Upper lobe of left lung (tissue), 6 donors: ENCODE measurements around the gene DOCK1. TPM values are rescaled to one million over a fixed set of nuclear protein-coding genes. Genes with fewer than 3 reads are reported as not detected.

ENCODE experiments used
- ATAC-seq, 2 donors: fragments of 200-7000 bp; cut with Tn5 transposase; one replicate each; pipeline ENCODE4 v1.9.1; 2022; ENCODE audit warnings: mild to moderate bottlenecking in 2 of 2, moderate library complexity in 2 of 2; ENCODE audit not compliant: low FRiP score in 2 of 2
- DNase-seq, 2 donors: peaks; one replicate each; pipeline ENCODE4 v3.0.0-alpha.2; 2019 to 2020
- H3K27ac ChIP-seq, 4 donors: fragments of 200-600 bp; sonication (generic); one replicate each; pipeline ENCODE4 v1.5.1; 2016 to 2019
- H3K27me3 ChIP-seq, 4 donors: fragments of 200-600 bp; sonication (generic); one replicate each; pipeline ENCODE4 v1.5.1; 2017 to 2019
- H3K36me3 ChIP-seq, 4 donors: fragments of 200-600 bp; sonication (generic); one replicate each; pipeline ENCODE4 v1.5.1; 2016 to 2019
- H3K4me1 ChIP-seq, 4 donors: fragments of 200-600 bp; sonication (generic); one replicate each; pipeline ENCODE4 v1.5.1; 2018 to 2019
- H3K4me3 ChIP-seq, 4 donors: fragments of 200-600 bp; sonication (generic); one replicate each; pipeline ENCODE4 v1.5.1; 2017 to 2019; ENCODE audit warnings: mild to moderate bottlenecking in 2 of 4, moderate library complexity in 1 of 4
- H3K9me3 ChIP-seq, 4 donors: fragments of 200-600 bp; sonication (generic); one replicate each; pipeline ENCODE4 v1.5.1; 2018 to 2019
- CTCF ChIP-seq, 6 experiments: fragments of 450-650 bp in 4 of 6; fragments of 200-600 bp in 2 of 6; sonication (generic) in 2 of 6; IDR thresholded peaks; one replicate each; pipeline ENCODE4 v1.5.1; 2016 to 2019; ENCODE audit warnings: antibody characterized with exemption in 6 of 6
- EP300 ChIP-seq, 4 donors: sonication (generic); formaldehyde crosslinking; IDR thresholded peaks; one replicate each; pipeline ENCODE4 v1.5.1; 2017; ENCODE audit warnings: antibody characterized with exemption in 4 of 4, control low read depth in 2 of 4
- POLR2A ChIP-seq, 4 donors: fragments of 450-650 bp; IDR thresholded peaks; one replicate each; pipeline ENCODE4 v1.5.1; 2016 to 2017; ENCODE audit warnings: antibody characterized with exemption in 4 of 4, mild to moderate bottlenecking in 2 of 4
- POLR2AphosphoS5 ChIP-seq, 2 donors: sonication (generic); formaldehyde crosslinking; IDR thresholded peaks; one replicate each; pipeline ENCODE4 v1.5.1; 2017; ENCODE audit warnings: antibody characterized with exemption in 2 of 2
- WGBS, 2 donors: methylation state at CpG; one replicate each; pipeline ENCODE4 v1.1.5; 2017 to 2018; 5-methylcytosine and 5-hydroxymethylcytosine counted together
- total RNA-seq, 6 donors: library from RNA; depleted of rRNA in 4 of 6; stranded (reverse); fragments of >200 nt in 4 of 6; gene quantifications; one replicate each; pipeline versions ENCODE4 v1.1.0 to v1.2.1, GENCODE V29; 2016 to 2021
- donor health status: DM: no; HTN: no; CAD: no; lungs with moderate emphysema.
- donor health status: DM: no; HTN: yes; CAD: no; lungs with severe emphysema.

The DOCK1 gene
- total RNA-seq, 6 donors from 2014 or later, result 37.5 to 63.9 (median 45.8) TPM

GRCh38 chr10:126907423-126907970 is 2.3 kb downstream of the DOCK1 start:
- TF ChIP-seq CTCF (IDR thresholded peaks at IDR 0.05), result no peak
- no peak for TF ChIP-seq EP300 (IDR thresholded peaks at IDR 0.05)
- no peak for TF ChIP-seq POLR2AphosphoS5 (IDR thresholded peaks at IDR 0.05)
- no peak for TF ChIP-seq POLR2A (IDR thresholded peaks at IDR 0.05)
- 94 to 96% methylated on average over 7 to 9 of the region's 9 CpGs for WGBS, 2 donors
- H3K27me3 ChIP-seq, result no peaks in the 10 kb centered on the region
- H3K4me1 ChIP-seq, result peaks cover 8 to 33% (median 12%) of the 10 kb centered on the region in 4 donors
- DNase-seq, result no peak
- ATAC-seq, result no peak
- no peak overlapping the region for H3K4me3 ChIP-seq
- no peak overlapping the region for H3K27ac ChIP-seq
- H3K36me3 ChIP-seq, result no peaks in the 10 kb centered on the region
- H3K9me3 ChIP-seq, result no peaks in the 10 kb centered on the region

GRCh38 chr10:126908225-126908624 is 3.0 kb downstream of the DOCK1 start:
- 78 to 89% methylated on average over 5 of the region's 5 CpGs for WGBS, 2 donors
- DNase-seq, result no peak
- no peak for ATAC-seq
- TF ChIP-seq EP300 (IDR thresholded peaks at IDR 0.05) (no peak), POLR2A (IDR thresholded peaks at IDR 0.05) (no peak), CTCF (IDR thresholded peaks at IDR 0.05) (no peak), POLR2AphosphoS5 (IDR thresholded peaks at IDR 0.05) (no peak)
- Histone ChIP-seq H3K9me3 (no peaks in the 10 kb centered on the region), H3K27me3 (no peaks in the 10 kb centered on the region), H3K27ac (peak overlapping the region in 1 of 4 donors; percentile 28), H3K36me3 (no peaks in the 10 kb centered on the region), H3K4me3 (no peak overlapping the region), H3K4me1 (peaks cover 8 to 33% (median 12%) of the 10 kb centered on the region in 4 donors)

GRCh38 chr10:126908729-126909128 is 3.5 kb downstream of the DOCK1 start:
- no peak for ATAC-seq
- H3K27ac ChIP-seq, result no peak overlapping the region

GRCh38 chr10:126909147-126909546 is 3.9 kb downstream of the DOCK1 start:
- no peaks in the 10 kb centered on the region for H3K36me3 ChIP-seq
- ATAC-seq (no peak), DNase-seq (no peak)
- no peaks in the 10 kb centered on the region for H3K27me3 ChIP-seq
- TF ChIP-seq POLR2A (IDR thresholded peaks at IDR 0.05), result no peak
- no peak for TF ChIP-seq EP300 (IDR thresholded peaks at IDR 0.05)
- no peak overlapping the region for H3K4me3 ChIP-seq
- H3K27ac ChIP-seq, result no peak overlapping the region
- H3K9me3 ChIP-seq, result no peaks in the 10 kb centered on the region
- H3K4me1 ChIP-seq, result peaks cover 7 to 30% (median 11%) of the 10 kb centered on the region in 4 donors
- WGBS, 2 donors, result 82 to 94% methylated on average over 2 to 4 of the region's 4 CpGs

More at GRCh38 chr10:126908729-126909128, 3.5 kb downstream of the DOCK1 start:
- 72 to 80% methylated on average over 7 of the region's 7 CpGs for WGBS, 2 donors
- Histone ChIP-seq H3K27me3 (no peaks in the 10 kb centered on the region), H3K4me1 (peaks cover 8 to 33% (median 12%) of the 10 kb centered on the region in 4 donors), H3K9me3 (no peaks in the 10 kb centered on the region), H3K4me3 (no peak overlapping the region), H3K36me3 (no peaks in the 10 kb centered on the region)
- no peak for DNase-seq
- TF ChIP-seq POLR2A (IDR thresholded peaks at IDR 0.05), result no peak
- no peak for TF ChIP-seq EP300 (IDR thresholded peaks at IDR 0.05)
- no peak for TF ChIP-seq POLR2AphosphoS5 (IDR thresholded peaks at IDR 0.05)
- no peak for TF ChIP-seq CTCF (IDR thresholded peaks at IDR 0.05)

- H3K9me3 ChIP-seq, result no peaks in the 10 kb centered on the region
- no peaks in the 10 kb centered on the region for H3K36me3 ChIP-seq
- WGBS, 2 donors, result 88 to 96% methylated on average over 7 of the region's 7 CpGs
- TF ChIP-seq POLR2A (IDR thresholded peaks at IDR 0.05) (no peak), EP300 (IDR thresholded peaks at IDR 0.05) (no peak), CTCF (IDR thresholded peaks at IDR 0.05) (no peak), POLR2AphosphoS5 (IDR thresholded peaks at IDR 0.05) (no peak)
- no peaks in the 10 kb centered on the region for H3K27me3 ChIP-seq
- peaks cover 0 to 19% (median 5%) of the 10 kb centered on the region in 4 donors for H3K4me1 ChIP-seq
- H3K27ac ChIP-seq, result no peak overlapping the region
- DNase-seq, result no peak
- no peak for ATAC-seq
- H3K4me3 ChIP-seq, result no peak overlapping the region
These were observed 5.0 kb downstream of the DOCK1 start for GRCh38 chr10:126910196-126910595.
